SK-N-DZ (cell line): ENCODE results near the gene ABHD6.
"Not testable (repeated sequence)": the region's sequence is repeated elsewhere in the genome, so short reads cannot be mapped to it uniquely, and the experiment has no call there.

Source experiments
- DNase-seq: peaks from one replicate; pipeline ENCODE4 v3.0.0-alpha.2; 2015; ENCODE audit warnings: low spot score

ABHD6 gene

DNA sequence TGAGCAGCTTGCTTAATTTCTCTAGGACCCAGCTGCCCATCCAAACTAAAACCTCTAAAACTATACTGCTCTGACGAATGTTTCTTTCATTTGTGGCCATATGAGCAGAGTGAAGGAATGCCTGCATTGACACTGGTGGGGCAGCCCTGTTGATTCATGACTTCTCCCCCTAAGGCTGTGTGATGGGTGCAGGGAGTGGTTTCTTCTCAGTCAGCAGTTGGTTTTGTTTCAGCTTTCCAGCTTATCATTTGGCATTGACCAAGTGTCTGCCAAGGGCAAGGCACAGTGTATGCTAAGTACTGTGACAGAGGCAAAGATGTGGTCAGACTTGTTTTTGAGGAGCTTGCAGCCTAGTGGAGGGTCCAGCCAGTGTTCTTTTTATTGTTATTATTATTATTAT lies 4.7 kb downstream of the ABHD6 start:
- no peak for DNase-seq

DNA sequence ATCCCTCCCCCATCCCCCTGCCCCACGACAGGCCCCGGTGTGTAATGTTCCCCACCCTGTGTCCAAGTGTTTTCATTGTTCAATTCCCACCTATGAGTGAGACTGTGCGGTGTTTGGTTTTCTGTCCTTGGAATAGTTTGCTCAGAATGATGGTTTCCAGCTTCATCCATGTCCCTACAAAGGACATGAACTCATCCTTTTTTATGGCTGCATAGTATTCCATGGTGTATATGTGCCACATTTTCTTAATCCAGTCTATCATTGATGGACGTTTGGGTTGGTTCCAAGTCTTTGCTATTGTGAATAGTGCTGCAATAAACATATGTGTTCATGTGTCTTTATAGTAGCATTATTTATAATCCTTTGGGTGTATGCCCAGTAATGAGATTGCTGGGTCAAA lies 5.3 kb downstream of the ABHD6 start:
- DNase-seq = not testable (repeated sequence)

DNA sequence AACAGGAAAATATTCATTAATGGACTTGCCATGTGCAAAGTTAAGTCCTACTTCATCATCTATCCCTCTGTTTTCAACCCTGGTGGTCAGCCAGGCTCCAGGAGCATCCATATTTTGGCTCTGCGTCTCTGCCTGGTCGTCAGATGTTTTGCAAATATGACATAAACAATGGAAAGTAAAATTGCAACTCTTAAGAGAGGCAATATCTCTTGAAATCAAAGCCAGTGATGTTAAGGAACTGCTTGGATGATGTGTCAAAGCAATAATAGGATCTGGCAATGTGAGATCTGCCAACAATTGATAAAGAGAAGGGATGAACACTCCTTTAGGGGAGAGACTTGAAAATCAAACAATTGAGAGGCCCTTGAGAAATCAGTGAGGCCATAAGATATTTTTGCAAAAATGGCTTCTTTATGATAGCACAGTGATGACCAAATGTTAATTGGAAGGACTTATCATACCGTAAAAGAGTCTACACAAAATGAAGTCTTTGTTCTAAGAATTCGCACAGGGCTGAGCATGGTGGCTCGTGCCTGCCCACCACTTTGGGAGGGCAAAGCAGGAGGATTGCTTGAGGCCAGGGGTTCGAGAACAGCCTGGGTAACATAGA lies 6.5 kb downstream of the ABHD6 start:
- DNase-seq = no peak

DNA sequence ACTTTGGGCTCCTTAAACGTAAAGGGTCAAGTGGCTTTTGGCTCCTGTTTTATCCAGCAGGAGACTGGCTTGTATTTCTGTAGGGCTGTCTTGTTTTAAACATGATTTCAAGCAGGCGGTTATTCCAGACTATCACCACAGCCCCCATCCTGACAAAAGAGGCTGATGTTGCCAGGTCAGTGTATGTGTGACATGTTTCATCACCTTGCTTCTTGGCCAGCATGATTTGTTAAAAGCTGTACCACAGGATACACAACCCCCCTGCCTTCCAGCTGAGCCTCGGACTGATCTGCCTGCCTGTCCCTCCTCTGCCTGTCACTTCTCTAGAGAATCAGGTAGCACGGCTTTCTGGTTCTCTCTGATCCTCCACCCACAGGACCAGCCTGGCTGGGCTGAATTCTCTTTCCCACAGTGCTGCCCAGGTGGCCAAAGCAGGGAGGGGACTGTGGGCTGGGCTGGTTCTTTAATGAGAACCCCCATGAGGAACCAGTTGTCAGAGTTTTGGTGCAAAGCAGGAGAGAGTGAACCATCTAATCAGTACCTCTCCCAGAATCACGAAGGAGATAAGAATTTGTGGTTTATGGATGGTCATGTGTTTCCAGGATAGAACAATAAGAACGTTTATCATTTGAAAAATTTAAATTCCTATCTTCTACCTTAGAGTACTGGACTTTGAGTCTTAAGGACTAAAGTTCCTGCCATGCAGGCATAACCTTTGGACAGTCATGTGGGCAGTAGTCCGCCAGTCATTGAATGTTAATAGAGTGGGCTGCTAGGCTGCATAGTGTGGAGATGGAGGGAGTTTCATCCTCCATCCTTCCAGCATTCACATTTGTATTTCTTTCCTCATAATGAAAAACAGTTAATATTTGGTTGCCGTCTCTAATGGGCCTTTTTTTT lies 8.8 kb downstream of the ABHD6 start:
- DNase-seq = no peak

DNA sequence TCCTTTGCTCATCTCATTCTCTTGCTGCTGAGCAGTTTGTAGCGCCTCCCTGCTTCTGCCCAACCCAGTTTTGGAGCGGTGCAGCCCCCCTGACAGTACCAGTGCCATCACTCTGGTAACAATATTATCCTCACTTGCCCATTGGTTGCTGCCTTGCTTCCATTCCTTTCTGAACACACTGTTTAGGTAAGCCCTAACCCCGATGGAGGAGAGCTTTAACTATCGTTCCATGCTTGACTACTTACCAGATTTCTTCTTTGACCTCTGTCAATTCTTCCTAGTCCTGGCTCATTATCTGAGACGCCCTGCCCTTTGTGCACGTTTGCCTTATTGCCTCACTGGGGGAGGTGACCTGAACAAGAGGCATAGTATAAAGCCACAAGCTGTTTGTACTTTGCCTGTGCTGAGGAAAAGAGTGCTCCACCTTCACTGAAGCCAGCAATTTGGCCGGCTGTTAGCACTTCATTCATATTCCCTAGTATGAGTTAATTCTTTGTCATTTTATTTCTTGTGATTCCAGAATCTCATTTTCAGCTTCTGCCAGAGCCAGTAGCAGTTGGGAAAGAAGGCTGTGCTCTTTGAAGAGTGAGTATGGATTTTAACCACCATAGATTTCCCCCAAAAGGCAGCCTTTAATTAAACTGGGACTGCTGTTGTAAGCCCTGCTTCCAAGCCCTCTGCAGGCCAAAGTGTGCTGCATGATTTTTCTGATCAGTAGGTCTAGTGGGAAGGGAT lies 11.9 kb downstream of the ABHD6 start:
- no peak for DNase-seq

DNA sequence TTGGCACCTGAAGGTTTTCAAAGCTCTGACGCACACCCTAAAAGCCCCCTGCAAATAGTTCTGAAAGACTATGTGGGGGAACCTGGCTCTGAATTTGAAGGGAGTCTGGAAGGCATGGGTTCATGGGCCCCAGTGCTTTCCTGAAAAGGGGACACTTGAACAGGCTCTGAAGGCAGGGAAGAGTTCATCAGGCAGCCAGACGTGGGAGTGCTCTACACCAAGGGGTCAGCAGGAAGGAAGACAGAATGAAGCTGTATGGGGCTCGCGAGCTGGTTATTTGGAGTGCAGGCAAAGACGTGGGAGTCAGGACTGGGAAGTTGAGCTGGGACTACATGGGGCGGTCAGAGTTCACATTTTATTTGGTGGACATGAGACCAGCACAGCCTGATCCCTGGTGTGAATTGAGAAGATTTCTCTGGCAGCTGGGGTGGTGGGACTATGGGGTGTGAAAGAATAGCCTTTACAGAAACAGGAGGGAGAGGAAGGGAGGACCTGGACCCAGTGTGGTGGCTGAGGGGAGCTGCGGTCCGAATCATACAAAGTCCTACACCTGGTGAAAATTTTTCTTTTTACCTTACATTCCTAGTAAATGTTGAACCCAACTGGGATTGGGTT lies 12.6 kb downstream of the ABHD6 start:
- DNase-seq = no peak

DNA sequence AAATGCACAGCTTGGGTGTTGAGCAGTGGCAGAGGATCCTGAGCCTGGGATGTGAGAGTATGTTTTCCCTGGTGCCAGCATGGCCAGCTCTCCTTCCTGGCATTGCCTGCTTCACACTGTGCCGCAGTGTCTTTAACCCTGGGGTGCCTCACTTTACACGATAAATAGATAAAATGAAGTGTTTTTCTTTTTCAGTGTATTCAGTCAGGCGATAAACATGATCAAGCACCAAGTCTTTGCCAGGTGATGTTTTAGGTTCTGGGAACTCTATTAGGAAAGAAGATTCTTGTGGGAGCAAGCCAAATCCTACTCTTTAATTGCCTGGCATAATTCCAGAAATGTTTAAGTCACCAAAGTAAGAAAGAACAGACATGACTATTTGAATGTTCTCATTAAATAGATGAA lies 14.0 kb downstream of the ABHD6 start:
- DNase-seq = no peak

DNA sequence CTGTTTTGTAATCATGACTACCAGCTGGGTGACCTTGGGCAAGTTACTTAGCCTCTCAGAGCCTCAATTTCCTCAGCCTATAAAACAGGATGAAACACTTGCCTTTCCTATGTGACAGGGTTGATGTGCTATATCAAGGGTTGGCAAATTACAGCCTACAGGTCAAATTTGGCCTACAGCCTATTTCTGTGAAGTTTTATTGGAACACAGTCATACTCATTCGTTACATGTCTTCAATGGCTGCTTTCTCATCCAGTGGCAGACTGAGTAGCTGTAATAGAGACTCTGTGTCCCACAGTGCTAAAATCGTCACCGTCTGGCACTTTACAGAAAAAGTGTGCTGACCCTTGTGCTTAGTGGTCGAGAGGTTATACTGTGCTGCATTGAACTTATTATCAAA lies 16.6 kb downstream of the ABHD6 start:
- DNase-seq = no peak

DNA sequence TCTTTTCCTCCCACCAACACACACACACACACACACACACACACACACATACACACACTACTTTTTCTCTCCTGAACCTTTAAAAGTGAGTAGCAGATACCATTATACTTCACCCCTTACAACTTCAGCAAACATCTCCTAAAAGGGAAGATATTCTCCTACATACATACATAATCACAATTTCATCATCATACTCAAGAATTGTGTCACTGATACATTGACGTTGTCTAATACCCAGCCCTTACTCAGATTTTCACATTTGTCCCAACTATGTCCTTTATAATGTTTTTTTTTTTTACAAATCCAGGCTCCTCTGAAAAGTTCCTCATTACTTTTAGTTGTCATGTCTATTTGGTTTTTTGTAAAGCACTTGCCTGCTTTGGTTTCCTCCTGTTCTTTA lies 18.5 kb downstream of the ABHD6 start:
- no peak for DNase-seq

DNA sequence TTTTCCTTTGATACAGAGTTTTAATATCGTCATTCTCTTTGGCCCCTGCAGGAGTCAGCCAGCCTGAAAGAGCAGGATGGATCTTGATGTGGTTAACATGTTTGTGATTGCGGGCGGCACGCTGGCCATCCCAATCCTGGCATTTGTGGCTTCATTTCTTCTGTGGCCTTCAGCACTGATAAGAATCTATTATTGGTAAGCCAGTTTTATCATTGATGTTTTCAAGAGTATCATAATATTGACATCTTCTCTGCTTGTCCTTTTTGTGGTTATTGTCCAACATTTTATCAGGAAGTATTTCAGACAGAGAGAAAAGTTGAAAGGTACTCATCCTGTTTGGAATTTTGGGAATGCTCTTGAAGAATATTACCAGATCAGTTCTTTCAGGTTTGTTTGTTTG lies 18.9 kb downstream of the ABHD6 start:
- DNase-seq = no peak

DNA sequence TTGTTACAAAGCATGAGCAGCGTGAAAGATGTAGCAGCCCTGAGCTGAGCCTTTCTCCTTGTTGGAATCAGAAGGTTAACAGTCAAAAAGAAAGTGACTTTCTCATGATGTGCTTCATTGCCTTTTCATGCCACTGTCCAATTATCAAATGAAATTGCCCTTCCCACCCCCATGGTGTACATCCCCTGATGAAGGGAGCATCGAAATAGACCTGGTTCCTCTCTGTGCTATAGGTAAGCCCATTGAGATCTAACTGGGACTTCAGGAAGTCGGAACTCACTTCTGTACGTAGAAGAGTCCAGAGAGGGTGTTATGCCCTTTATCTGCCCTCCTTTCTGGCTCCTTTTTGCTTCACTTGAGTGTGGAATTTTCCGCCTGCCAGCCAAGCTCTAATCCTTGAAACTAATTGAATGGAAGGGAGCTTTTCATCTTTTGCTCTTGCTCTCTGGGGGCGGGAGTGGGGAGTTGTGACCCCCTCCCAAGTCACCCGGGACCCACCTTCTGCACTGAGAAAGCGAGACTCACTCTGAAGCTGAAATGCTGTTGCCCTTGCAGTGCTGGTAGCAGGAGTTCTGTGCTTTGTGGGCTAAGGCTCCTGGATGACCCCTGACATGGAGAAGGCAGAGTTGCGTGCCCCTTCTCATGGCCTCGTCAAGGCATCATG lies 20.9 kb downstream of the ABHD6 start:
- no peak for DNase-seq

DNA sequence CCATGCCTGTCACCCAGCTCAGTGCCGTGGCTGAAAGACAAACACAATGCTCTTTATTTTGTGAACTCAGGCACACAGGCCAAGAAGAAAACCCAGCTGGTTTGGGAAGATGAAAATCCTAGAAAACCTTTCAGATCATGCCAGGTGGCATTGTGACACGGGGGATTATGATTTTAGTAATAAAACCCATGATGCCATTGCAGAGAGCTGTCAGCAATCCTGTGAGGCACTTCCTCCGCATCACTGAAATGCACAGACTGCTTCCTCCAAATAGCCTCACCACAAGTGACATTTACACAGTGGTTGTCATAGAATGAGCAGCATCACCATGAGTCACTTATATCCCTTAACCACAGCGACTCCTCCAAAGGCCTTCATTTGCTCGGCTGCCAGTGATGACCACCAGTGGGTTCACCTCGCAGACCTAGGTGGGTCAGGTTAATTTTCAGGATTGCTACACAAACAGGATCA lies 22.7 kb downstream of the ABHD6 start:
- no peak for DNase-seq

DNA sequence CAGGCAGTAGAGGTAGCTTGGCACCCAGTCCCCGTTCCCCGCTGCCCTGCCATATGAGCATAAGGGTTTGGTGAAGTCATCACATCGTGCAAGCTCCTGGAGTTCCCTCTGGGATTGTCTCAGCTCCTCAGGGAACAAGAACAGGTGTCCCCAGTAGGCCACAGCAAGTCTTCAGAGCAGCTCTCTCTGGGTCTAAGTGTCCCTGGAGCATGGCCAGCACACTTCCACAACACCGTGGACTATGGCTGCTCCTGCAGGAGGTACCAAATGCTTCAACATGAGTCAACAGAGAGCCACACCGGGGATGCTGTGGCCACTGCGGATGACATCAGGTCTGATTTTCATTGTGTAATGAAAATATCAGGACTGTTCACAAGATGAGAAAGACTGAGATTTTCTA lies 23.1 kb downstream of the ABHD6 start:
- DNase-seq = no peak

DNA sequence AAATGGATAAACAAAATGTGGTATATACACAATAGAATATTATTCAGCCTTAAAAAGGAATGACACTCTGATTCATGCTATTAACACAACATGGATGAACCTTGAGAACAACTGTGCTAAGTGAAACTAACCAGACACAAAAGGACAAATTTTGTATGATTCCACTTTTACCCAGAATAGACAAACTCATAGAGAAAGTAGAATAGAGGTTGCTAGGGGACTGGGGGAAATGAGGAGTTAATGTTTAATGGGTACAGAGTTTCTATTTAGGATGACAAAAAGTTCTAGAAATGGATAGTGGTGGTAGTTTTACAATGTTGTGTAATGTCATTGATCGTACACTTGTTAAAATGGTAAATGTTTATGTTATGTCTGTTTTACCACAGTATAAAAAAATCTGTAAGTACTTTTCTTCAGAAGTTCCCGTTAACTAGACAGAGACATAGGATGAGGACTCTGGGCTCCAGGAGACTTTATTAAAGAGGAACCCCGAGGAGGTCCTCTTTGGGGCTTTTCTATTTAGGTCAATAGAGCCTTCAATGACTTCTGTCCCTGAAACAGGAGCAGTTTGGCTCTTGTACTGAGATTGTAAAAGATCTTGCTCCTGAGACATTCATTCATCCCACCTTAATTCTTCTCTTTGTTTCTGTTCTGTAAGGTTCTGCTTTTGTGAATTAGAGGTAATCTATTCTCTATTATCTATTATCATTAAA lies 24.5 kb downstream of the ABHD6 start:
- no peak for DNase-seq

DNA sequence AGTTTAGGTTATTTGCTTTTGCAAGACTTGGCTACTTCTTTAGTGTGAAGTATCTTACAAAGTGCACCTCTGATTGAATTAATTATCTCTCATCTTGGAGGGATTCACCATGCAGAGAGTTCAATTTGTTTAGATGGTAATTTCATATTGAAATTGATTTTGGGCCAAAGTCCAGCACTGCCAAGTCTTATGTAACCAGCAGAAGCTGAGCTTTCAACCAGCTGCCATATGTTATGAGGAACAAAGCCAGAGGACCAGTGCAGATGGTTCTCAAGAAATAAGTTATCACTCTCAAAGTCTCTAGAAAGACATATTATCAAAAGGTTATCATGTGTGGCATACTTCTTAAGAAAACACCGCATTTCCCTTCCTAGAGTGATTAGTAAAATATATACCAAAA lies 29.0 kb downstream of the ABHD6 start:
- no peak for DNase-seq

DNA sequence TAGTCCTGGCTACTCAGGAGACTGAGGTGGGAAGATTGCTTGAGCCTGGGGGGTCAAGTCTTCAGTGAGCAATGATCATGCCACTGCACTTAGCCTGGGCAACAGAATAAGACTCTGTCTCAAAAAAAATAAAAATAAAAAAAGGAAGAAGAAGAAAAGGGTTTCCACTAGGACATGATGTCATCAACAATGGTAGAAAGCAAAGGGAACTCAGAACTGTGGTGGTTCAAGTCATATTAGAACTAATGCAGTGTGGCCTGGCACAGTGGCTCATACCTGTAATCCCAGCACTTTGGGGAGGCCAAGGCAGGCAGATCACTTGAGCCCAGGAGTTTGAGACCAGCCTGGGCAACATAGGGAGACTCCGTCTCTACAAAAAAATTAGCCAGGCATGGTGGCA lies 30.0 kb downstream of the ABHD6 start:
- not testable (repeated sequence) for DNase-seq

DNA sequence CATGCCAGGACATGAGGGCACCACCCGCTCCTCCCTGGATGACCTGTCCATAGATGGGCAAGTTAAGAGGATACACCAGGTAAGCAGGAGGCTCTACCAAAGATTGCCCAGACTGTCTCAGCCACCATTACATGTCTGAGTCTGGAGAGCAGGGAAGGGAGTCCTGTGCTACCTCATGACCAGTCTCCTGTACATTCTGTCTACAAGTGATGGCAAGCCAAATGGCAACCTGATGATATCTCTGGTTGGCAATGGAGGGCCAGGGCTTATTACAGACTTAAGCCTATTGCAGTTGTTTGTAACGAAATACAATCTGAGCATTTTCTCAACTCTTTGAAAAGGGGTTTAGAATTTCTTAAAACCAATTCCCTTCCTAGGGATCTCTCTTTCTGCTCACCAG lies 31.8 kb downstream of the ABHD6 start:
- no peak for DNase-seq

DNA sequence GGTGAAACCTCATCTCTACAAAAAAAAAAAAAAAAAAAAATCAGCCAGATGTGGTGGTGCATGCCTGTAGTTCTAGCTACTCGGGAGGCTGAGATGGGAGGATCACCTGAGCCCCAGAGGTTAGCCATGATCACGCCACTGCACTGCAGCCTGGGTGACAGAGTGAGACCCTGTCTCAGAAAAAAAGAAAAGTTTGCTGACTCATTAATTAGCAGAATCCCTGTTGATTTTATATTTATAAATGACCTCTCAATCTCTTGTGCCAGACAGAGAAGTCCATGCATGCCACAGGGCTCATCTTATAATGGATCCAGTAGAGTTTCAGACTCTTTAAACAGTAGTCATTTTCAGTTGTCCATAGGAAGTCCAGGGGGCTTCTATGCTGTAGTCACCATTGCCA lies 32.9 kb downstream of the ABHD6 start:
- no peak for DNase-seq

DNA sequence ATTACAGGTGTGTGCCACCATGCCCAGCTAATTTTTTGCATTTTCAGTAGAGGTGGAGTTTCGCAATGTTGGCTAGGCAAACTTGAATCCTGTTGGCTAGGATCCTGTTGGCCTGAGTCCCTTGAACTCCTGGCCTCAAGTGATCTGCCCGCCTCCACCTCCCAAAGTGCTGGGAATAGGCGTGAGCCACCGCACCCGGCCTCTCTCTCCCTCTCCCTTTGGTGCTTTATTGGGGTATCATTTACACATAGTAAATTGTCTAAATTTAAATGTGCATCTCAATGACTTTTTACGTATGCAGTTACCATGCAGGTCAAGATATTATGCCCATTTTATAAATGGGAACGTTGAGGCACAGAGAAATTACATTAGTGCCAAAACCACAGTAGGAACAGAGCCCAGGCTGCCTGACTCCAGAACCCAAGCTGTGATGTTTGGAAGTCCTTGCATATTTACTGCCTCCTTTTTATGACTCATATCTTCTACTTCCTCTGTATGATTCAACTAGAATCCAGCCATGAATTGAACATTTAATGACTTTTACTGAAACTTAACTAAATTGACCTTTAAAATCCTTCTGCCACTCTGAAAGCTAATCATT lies 34.4 kb downstream of the ABHD6 start:
- DNase-seq = no peak

DNA sequence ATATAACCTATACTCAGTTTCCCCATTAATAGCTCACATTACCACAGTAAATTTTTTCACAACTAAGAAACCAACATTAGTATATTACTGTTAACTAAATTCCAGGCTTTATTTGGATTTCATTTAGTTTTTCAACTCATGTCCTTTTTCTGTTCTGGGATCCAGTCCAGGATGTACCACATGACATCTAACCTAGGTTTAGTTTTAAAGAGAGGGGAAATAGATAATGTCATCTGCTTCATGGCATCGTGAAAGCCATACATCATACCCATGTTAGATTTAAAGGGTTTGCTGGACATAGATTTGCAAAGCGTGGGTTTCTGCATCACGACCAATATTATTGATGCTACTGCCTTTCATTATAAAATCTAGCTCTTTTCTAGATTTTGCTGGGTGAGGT lies 35.3 kb downstream of the ABHD6 start:
- no peak for DNase-seq
